Body of pancreas (tissue), 4 donors: Measurements from ENCODE around the gene FAM131B.

ENCODE experiments used
- POLR2A ChIP-seq, 3 donors: fragments of 450-650 bp; IDR thresholded peaks; one replicate each; pipeline ENCODE4 v1.6.1; 2016; ENCODE audit warnings: antibody characterized with exemption in 3 of 3, mild to moderate bottlenecking in 2 of 3
- TF ChIP-seq, protein P1 (sequence below), 7 experiments: fragments of 450-650 bp in 4 of 7; fragments of 200-600 bp in 3 of 7; sonication (generic) in 3 of 7; IDR thresholded peaks; one replicate each; pipeline ENCODE4 v1.5.1; 2016 to 2019; ENCODE audit warnings: antibody characterized with exemption in 7 of 7

DNA sequence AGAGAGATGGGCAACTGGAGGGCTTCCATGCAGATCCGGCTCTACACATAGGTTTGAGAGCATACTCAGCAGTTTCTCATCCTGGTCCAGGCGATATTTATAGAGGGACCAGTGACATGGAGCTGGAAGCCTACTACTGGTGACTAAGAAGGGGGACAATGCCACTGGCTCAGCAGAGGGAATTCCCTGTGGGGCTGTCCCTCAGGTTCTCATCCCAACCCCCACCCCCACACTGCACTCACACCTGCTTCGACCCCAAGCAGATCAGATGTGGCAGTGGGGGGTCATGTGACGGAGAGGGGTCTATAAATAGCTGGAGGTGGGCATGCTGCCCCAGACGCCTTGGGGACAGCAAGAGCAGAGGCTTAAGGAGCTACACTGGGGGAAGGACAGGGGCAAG, 46.7 kb downstream of the FAM131B start, which contains the start of gene CLCN1:
- TF ChIP-seq, protein P1, sequence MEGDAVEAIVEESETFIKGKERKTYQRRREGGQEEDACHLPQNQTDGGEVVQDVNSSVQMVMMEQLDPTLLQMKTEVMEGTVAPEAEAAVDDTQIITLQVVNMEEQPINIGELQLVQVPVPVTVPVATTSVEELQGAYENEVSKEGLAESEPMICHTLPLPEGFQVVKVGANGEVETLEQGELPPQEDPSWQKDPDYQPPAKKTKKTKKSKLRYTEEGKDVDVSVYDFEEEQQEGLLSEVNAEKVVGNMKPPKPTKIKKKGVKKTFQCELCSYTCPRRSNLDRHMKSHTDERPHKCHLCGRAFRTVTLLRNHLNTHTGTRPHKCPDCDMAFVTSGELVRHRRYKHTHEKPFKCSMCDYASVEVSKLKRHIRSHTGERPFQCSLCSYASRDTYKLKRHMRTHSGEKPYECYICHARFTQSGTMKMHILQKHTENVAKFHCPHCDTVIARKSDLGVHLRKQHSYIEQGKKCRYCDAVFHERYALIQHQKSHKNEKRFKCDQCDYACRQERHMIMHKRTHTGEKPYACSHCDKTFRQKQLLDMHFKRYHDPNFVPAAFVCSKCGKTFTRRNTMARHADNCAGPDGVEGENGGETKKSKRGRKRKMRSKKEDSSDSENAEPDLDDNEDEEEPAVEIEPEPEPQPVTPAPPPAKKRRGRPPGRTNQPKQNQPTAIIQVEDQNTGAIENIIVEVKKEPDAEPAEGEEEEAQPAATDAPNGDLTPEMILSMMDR (IDR thresholded peaks at IDR 0.05): no peak
- no peak for TF ChIP-seq POLR2A (IDR thresholded peaks at IDR 0.05)
